ENCODE measurements around the gene IFT43. TPM values are rescaled to one million over a fixed set of nuclear protein-coding genes. Genes with fewer than 3 reads are reported as not detected.

The IFT43 gene
- total RNA-seq, 8 experiments from 2014 or later: 30.0 to 63.3 (median 35.8) TPM

DNA sequence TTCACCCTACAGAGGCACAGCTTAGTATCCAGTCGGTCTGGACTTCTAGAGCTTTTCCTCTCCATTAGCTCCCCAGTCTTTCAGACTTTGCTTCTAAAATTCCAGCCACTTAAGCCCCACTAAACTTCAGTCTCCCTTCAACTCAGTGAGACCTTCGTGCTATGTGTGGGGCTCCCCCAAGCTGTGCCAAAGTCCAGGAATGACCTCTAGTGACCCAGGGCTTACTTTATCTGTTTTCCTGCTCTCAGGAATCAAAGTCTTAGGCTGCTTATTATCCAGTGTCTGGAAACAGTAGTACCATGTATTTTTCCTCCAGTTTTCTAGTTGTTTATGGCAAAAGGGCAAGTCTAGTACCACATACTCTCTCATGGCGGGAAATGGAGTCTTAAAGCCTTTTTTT, 77.8 kb downstream of the IFT43 start:
- Histone ChIP-seq H3K4me1 (replicated peaks in 1 of 2) (no peaks in the 10 kb centered on the region), H3K27ac (no peak overlapping the region), H3K4me3 (no peak overlapping the region)
- in situ Hi-C loops (cut with MboI; ENCODE audit: low pct_unique_long_range_greater_than_20kb in 2 of 9, low sequenced_read_pairs in 9 of 9, unreplicated experiment in 9 of 9): loop anchor here in 7 of 9 experiments (25.0 kb wide), 3 partner anchors 299 to 574 kb away; partner anchors contain the start of gene ESRRB (in 2 of the 7)
- 88 to 100% (median 100%) methylated on average over 1 to 2 of the region's 3 CpGs; no CpG with 5 or more reads in 2 of the 10 experiments for WGBS, 10 experiments
- no peak for ATAC-seq (replicated peaks in 6 of 8)

DNA sequence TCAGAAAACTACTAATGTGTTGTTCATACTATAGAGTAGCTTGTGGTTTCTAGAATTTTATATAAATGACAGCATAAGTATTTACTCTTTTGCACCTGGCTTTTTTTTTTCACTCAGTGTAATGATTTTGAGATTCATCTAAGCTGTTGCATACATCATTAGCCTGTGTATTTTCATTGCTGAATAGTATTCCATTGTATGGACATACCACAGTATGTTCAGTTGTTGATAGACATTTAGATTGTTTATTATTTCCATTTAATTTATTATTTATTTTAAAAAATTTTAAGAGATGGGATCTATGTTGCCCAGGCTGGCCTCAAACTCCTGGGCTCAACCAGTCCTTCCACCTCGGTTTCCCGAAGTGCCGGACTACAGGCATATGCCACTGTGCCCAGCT, 80.0 kb downstream of the IFT43 start:
- Histone ChIP-seq H3K27ac (no peak overlapping the region), H3K4me3 (no peak overlapping the region), H3K4me1 (replicated peaks in 1 of 2) (no peaks in the 10 kb centered on the region)
- in situ Hi-C loops (cut with MboI; ENCODE audit: low pct_unique_long_range_greater_than_20kb in 2 of 9, low sequenced_read_pairs in 9 of 9, unreplicated experiment in 9 of 9): loop anchor here in 7 of 9 experiments (25.0 kb wide), 3 partner anchors 297 to 572 kb away; partner anchors contain the start of gene ESRRB (in 2 of the 7)
- 82 to 100% (median 93%) methylated on average over 2 to 3 of the region's 3 CpGs; no CpG with 5 or more reads in 6 of the 10 experiments for WGBS, 10 experiments
- no peak for ATAC-seq (replicated peaks in 6 of 8)

DNA sequence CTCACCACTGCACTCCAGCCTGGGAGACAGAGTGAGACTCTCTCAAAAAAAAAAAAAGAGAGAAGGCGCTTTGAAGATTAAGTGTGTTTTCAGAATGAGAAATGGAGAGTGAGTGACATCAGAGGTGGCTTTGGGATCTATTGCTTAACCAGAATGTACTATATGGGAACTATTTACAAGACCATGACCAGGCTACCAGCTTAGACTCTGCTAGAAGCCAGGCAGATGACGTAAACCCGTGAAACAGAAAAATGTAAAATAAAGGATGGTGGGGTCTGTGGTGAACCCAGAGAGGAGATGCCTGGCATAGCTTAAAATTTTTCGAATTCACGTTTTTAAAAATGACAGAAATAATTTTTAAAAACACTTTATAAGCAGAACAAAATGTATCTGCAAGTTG, 82.0 kb downstream of the IFT43 start:
- 67 to 97% (median 78%) methylated on average over 3 to 5 of the region's 5 CpGs for WGBS, 10 experiments
- no peak for ATAC-seq (replicated peaks in 6 of 8)
- no peaks in the 10 kb centered on the region for H3K4me1 ChIP-seq (replicated peaks in 1 of 2)
- no peak overlapping the region for H3K27ac ChIP-seq
- in situ Hi-C loops (cut with MboI; ENCODE audit: low pct_unique_long_range_greater_than_20kb in 2 of 9, low sequenced_read_pairs in 9 of 9, unreplicated experiment in 9 of 9): loop anchor here in 7 of 9 experiments (25.0 kb wide), 3 partner anchors 295 to 570 kb away; partner anchors contain the start of gene ESRRB (in 2 of the 7)
- H3K4me3 ChIP-seq: no peak overlapping the region

GRCh38 chr14:76073717-76074116, 88.2 kb downstream of the IFT43 start:
- peaks cover 23 to 42% of the 10 kb centered on the region in 2 donors for H3K4me1 ChIP-seq (replicated peaks in 1 of 2)
- 38 to 85% (median 80%) methylated on average over 1 to 8 of the region's 12 CpGs; no CpG with 5 or more reads in 5 of the 10 experiments for WGBS, 10 experiments
- no peak overlapping the region for H3K4me3 ChIP-seq
- peak overlapping the region in 1 of 2 donors; percentile 37 for H3K27ac ChIP-seq
- in situ Hi-C loops (cut with MboI; ENCODE audit: low pct_unique_long_range_greater_than_20kb in 2 of 9, low sequenced_read_pairs in 9 of 9, unreplicated experiment in 9 of 9): loop anchor here in 7 of 9 experiments (25.0 kb wide), 3 partner anchors 289 to 564 kb away; partner anchors contain the start of gene ESRRB (in 2 of the 7)
- peak in 4 of 8 experiments; percentile 50 to 63 (median 62) for ATAC-seq (replicated peaks in 6 of 8)

- ATAC-seq (replicated peaks in 6 of 8): no peak
- H3K4me3 ChIP-seq: no peak overlapping the region
- H3K4me1 ChIP-seq (replicated peaks in 1 of 2): peaks cover 29 to 49% of the 10 kb centered on the region in 2 donors
- H3K27ac ChIP-seq: no peak overlapping the region
- in situ Hi-C loops (cut with MboI; ENCODE audit: low pct_unique_long_range_greater_than_20kb in 2 of 9, low sequenced_read_pairs in 9 of 9, unreplicated experiment in 9 of 9): no loop called here
- WGBS, 10 experiments: 67 to 100% (median 86%) methylated on average over 1 to 2 of the region's 2 CpGs; no CpG with 5 or more reads in 4 of the 10 experiments
These were observed 91.8 kb downstream of the IFT43 start for GRCh38 chr14:76077340-76077739.

GRCh38 chr14:76078501-76078900, 92.9 kb downstream of the IFT43 start:
- Histone ChIP-seq H3K4me3 (no peak overlapping the region), H3K27ac (no peak overlapping the region), H3K4me1 (replicated peaks in 1 of 2) (peaks cover 27 to 44% of the 10 kb centered on the region in 2 donors)
- no peak for ATAC-seq (replicated peaks in 6 of 8)
- WGBS, 10 experiments: 70 to 100% (median 90%) methylated on average over 1 to 6 of the region's 10 CpGs; no CpG with 5 or more reads in 4 of the 10 experiments
- in situ Hi-C loops (cut with MboI; ENCODE audit: low pct_unique_long_range_greater_than_20kb in 2 of 9, low sequenced_read_pairs in 9 of 9, unreplicated experiment in 9 of 9): no loop called here

GRCh38 chr14:76080025-76080424, 94.5 kb downstream of the IFT43 start:
- H3K4me3 ChIP-seq: no peak overlapping the region
- 17 to 100% (median 67%) methylated on average over 1 to 3 of the region's 10 CpGs; no CpG with 5 or more reads in 2 of the 10 experiments for WGBS, 10 experiments
- in situ Hi-C loops (cut with MboI; ENCODE audit: low pct_unique_long_range_greater_than_20kb in 2 of 9, low sequenced_read_pairs in 9 of 9, unreplicated experiment in 9 of 9): no loop called here
- H3K27ac ChIP-seq: no peak overlapping the region
- peaks cover 28 to 39% of the 10 kb centered on the region in 2 donors for H3K4me1 ChIP-seq (replicated peaks in 1 of 2)
- ATAC-seq (replicated peaks in 6 of 8): peak in 1 of 8 experiments; percentile 11

GRCh38 chr14:76080471-76080870, 94.9 kb downstream of the IFT43 start:
- 0 to 67% (median 28%) methylated on average over 1 to 5 of the region's 6 CpGs; no CpG with 5 or more reads in 3 of the 10 experiments for WGBS, 10 experiments
- in situ Hi-C loops (cut with MboI; ENCODE audit: low pct_unique_long_range_greater_than_20kb in 2 of 9, low sequenced_read_pairs in 9 of 9, unreplicated experiment in 9 of 9): no loop called here
- Histone ChIP-seq H3K4me3 (no peak overlapping the region), H3K4me1 (replicated peaks in 1 of 2) (peaks cover 25 to 34% of the 10 kb centered on the region in 2 donors), H3K27ac (no peak overlapping the region)
- peak in 2 of 8 experiments; percentile 32 to 42 for ATAC-seq (replicated peaks in 6 of 8)

DNA sequence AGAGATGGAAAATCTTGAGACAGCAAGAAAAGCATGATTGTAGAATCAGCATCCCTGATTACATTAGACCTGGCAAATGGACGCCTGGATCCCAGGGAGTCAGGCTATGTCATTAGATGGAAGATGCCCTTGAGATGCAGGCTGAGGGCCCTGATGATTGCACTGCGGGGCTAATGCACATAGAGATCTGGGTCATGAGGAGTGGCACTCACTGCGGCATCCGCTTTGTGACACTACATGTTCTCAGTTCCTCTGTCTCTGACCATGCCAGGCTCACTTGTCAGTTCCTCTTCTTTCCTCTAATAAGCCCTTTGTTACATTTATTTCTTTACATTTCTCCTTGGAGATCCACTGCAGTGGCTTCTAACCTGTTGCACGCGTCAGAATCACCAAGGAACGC, 96.1 kb downstream of the IFT43 start:
- no peak overlapping the region for H3K27ac ChIP-seq
- H3K4me3 ChIP-seq: no peak overlapping the region
- H3K4me1 ChIP-seq (replicated peaks in 1 of 2): peaks cover 18 to 23% of the 10 kb centered on the region in 2 donors
- in situ Hi-C loops (cut with MboI; ENCODE audit: low pct_unique_long_range_greater_than_20kb in 2 of 9, low sequenced_read_pairs in 9 of 9, unreplicated experiment in 9 of 9): no loop called here
- WGBS, 10 experiments: 50 to 100% (median 100%) methylated on average over 1 to 5 of the region's 7 CpGs; no CpG with 5 or more reads in 3 of the 10 experiments
- no peak for ATAC-seq (replicated peaks in 6 of 8)

- in situ Hi-C loops (cut with MboI; ENCODE audit: low pct_unique_long_range_greater_than_20kb in 2 of 9, low sequenced_read_pairs in 9 of 9, unreplicated experiment in 9 of 9): no loop called here
- Histone ChIP-seq H3K27ac (no peak overlapping the region), H3K4me1 (replicated peaks in 1 of 2) (peaks cover 26 to 27% of the 10 kb centered on the region in 2 donors), H3K4me3 (no peak overlapping the region)
- WGBS, 10 experiments: 38 to 93% (median 55%) methylated on average over 2 to 21 of the region's 25 CpGs
- ATAC-seq (replicated peaks in 6 of 8): peak in 5 of 8 experiments; percentile 61 to 90 (median 80)
These were observed 98.5 kb downstream of the IFT43 start for GRCh38 chr14:76083796-76084765.

DNA sequence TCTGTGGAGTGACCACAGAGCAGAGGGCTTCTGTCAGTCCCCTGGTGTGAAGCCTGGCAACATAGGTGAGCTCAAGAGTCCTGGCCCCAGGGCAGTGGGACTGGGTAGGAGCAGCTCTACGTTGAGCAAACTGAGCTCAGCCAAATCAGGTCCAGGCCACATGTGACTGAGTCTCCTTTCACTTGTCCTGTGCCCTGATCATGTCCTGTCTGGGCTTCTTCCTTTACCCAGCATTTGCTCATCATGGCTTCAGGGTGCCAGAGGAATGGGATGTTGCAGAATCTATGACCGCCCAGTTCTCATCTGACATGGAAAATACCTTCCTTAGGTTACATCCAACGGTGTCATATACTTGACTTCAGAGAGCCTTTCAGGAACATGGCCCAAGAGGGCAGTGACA, 99.8 kb downstream of the IFT43 start:
- peaks cover 25 to 27% of the 10 kb centered on the region in 2 donors for H3K4me1 ChIP-seq (replicated peaks in 1 of 2)
- H3K4me3 ChIP-seq: no peak overlapping the region
- no peak for ATAC-seq (replicated peaks in 6 of 8)
- no peak overlapping the region for H3K27ac ChIP-seq
- in situ Hi-C loops (cut with MboI; ENCODE audit: low pct_unique_long_range_greater_than_20kb in 2 of 9, low sequenced_read_pairs in 9 of 9, unreplicated experiment in 9 of 9): no loop called here
- 80 to 100% (median 88%) methylated on average over 1 to 2 of the region's 3 CpGs; no CpG with 5 or more reads in 5 of the 10 experiments for WGBS, 10 experiments

GRCh38 chr14:76086636-76087035, 101.1 kb downstream of the IFT43 start:
- in situ Hi-C loops (cut with MboI; ENCODE audit: low pct_unique_long_range_greater_than_20kb in 2 of 9, low sequenced_read_pairs in 9 of 9, unreplicated experiment in 9 of 9): no loop called here
- WGBS, 10 experiments: 80 to 86% (median 83%) methylated on average over 1 to 2 of the region's 4 CpGs; no CpG with 5 or more reads in 7 of the 10 experiments

GRCh38 chr14:76088326-76088725, 102.8 kb downstream of the IFT43 start:
- Histone ChIP-seq H3K4me3 (no peak overlapping the region), H3K4me1 (replicated peaks in 1 of 2) (peaks cover 22 to 29% of the 10 kb centered on the region in 2 donors), H3K27ac (no peak overlapping the region)
- in situ Hi-C loops (cut with MboI; ENCODE audit: low pct_unique_long_range_greater_than_20kb in 2 of 9, low sequenced_read_pairs in 9 of 9, unreplicated experiment in 9 of 9): no loop called here
- ATAC-seq (replicated peaks in 6 of 8): no peak
- WGBS, 10 experiments: 35 to 100% (median 80%) methylated on average over 2 to 8 of the region's 8 CpGs; no CpG with 5 or more reads in 2 of the 10 experiments

More at GRCh38 chr14:76086636-76087035, 101.1 kb downstream of the IFT43 start:
- H3K27ac ChIP-seq: no peak overlapping the region
- peak in 1 of 8 experiments; percentile 12 for ATAC-seq (replicated peaks in 6 of 8)
- H3K4me3 ChIP-seq: no peak overlapping the region
- H3K4me1 ChIP-seq (replicated peaks in 1 of 2): peaks cover 22 to 29% of the 10 kb centered on the region in 2 donors
